ENCODE data around the gene ADRA2A.

The ADRA2A gene

DNA sequence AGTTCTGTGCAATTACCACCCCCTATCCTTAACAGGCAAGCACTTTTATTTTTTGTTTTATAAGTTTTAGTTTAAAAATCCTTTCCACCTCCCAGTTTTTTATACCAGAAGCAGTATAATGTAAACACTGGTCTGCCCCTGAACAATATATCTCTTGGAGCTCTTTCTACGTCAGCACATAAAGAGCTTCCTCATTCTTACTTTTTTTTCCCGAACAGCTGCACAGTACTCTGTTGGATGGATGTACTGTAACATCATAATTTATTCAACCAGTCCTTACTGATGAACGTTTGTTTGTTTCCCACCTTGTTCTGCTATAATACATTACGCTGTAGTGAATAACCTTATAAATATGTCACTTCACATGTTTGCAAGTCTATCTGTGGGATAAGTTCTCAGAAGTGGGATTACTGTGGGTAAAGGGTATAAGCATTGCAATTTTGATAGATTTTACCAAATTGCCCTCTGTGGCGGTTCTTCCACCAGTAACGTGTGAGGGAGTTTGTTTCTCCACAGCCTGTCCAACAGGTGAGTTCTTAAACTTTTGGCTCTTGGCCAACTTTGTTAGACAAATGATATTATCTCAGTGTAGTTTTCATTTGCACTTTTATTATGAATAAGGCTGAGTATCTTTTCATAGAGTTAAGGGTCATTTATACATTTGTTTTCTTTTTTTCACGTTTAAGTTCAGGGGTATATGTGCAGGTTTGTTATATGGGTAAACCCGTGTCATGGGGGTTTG lies 32.8 kb downstream of the ADRA2A start:
- DNase-seq (ENCODE audit: low read depth in 2 of 2) = no peak

- no peak for DNase-seq (ENCODE audit: low read depth in 2 of 2)
These were observed 33.9 kb downstream of the ADRA2A start for GRCh38 chr10:111110771-111111170.

- no peak for DNase-seq (ENCODE audit: low read depth in 2 of 2)
These were observed 35.5 kb downstream of the ADRA2A start for GRCh38 chr10:111112333-111112732.

- no peak for DNase-seq (ENCODE audit: low read depth in 2 of 2)
These were observed 36.6 kb downstream of the ADRA2A start for GRCh38 chr10:111113238-111113960.

DNA sequence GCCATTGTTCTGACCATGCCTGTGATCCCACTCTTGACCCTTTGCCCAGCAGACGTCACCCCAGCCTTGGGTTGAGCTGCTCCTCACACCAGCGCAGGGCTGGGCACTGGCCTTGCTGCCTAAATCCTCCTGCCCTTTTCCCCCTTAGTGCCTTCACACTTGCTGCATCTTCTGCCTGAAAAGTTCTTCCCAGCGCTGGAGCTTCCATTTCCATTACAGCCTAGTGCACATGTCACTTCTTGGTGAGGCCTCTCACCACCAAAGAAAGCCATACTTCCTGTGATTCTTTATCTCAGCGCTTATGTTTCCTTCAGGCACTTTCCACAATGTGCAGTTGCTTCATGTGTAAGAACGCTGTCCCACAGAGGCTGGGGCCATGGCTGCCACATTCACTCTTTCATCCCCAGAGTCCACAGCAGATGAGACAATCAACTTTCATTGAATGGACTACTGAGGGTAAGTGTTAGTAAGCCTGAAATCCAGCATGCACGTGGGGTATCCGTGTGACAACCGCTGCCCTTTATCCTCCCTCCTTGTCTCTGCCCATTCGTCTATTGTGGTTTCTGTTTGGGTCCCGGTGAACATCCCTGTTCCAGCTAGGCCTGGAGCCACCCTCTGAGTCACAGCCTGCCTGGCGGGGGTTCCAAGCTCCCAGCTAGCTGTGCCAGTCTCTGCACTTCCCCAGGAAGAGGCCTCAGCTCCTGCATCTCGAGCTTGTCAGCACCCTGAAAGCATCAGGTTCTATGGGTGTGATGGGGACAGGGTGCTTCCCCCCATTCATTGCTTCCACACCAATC lies 37.3 kb downstream of the ADRA2A start:
- no peak for DNase-seq (ENCODE audit: low read depth in 2 of 2)

DNA sequence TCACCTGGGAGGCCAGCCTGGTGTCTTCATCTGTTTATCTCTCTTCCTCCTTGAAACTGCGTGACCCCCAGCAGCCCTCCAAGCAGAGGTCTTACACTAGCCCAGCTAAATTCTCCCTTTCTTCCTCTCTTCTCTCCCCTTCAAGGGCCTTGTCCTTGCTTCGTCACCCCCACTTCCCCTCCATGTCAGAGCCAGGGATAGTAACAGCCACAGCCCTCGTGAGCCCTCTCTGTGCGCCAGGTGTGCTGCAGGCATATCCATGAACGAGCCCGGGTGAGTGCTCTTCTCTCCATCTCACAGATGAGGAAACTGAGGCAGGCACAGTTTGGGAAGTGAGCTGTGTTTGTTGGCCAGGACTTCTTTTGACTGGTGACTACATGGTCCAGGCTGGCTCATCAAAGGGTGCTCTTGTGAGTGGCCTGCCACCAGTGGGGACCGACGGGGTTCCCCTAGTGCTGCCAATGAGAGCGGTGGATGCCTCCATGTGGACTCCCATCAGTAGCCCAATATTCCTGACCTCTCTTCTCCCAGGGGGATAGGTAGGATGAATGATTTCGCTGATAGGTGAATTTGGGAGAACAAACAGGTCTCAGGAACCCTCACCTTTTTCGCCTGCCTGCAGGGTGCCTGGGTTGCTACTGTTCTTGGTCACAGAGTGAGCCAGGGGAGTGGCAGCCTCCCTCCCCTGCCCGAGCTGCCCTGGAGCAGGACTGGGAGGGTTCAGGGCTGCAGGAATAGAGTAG lies 38.1 kb downstream of the ADRA2A start:
- no peak for DNase-seq (ENCODE audit: low read depth in 2 of 2)

DNA sequence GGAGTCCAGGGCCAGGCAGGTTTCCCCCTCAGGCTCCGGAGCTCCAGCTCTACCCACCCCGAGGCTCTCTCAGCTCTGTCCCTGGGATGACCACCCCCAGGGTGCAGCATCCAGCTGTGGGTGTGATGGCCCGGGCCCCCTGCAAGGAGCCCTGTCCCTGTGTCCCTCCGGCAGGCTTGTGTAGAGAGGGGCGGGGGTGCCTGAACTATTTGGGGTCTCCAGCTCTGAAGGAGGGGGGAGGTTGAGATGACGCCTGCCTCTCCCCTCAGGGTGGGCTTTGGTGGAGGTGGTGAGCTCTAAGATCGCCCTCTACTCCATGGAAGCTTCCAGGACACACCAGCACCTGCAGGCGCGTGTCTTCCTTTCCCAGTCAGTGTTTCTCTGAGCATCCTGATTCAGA lies 39.4 kb downstream of the ADRA2A start:
- no peak for DNase-seq (ENCODE audit: low read depth in 2 of 2)

DNA sequence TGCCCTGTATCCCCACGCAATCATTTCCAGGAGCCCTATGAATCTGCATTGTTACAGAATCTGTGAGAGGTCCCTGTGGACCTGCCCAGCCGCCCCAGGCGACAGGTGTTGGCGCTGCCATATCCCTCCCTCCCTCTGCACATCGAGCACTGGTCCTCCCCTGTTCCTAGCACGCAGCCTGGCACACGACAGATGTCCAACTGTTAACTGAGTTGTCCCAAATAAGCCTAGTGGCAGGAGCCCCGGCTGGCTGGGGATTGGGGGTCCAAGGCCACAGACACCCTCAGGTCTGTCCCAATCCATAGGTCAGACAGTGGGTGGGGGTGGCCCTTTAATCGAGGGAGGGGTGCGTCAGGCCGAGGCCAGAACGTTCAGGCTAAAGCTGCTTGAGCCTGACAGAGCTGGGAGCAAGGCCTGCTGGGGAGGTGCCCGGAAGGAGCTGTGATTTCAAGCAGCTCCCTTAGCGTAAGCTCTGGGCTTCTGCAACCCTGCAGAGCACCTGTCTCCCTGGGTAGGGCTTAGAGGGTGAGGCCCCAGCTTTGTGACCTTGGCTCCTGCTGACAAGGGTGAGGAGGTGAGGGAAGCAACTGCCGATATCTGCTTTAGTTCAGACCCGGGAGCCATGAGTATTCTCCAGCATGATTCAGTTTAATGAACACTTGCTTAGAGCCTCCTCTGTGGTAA lies 40.1 kb downstream of the ADRA2A start:
- no peak for DNase-seq (ENCODE audit: low read depth in 2 of 2)

DNA sequence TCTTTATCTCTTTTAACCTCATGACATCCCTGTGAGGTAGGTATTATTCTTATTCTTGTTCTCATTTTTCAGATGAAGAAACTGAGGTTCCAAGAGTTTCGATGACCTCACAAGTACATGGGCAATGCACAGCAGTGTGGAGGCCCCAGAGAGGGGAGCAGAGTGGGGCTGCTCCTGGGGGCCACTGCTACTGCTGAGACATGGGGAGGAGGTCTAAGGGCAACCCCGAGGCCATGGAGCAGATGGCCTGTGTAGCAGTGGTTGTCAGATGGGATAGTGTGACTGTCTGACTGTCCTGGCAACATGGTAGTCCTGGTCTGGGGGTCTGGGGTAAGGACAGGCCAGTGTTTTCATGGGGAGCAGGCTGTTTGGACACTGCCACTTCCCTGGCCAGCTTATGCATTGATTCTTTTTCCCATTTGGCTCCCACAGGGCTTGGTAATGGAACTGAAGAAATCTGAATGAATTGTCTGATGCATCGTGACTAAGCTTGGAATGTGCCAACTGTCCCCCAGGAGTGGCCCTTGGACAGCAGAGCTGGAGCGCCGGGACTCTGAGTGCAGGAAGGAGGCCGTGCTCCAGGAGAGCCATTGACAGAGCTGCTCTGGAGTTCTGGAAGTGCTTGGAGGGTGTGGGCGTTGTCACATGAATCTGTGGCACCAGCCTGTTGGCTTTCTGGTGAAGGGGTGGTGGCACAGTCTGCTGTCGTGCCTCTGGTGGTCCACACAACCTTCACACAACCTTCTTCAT lies 40.9 kb downstream of the ADRA2A start:
- DNase-seq (ENCODE audit: low read depth in 2 of 2) = no peak

DNA sequence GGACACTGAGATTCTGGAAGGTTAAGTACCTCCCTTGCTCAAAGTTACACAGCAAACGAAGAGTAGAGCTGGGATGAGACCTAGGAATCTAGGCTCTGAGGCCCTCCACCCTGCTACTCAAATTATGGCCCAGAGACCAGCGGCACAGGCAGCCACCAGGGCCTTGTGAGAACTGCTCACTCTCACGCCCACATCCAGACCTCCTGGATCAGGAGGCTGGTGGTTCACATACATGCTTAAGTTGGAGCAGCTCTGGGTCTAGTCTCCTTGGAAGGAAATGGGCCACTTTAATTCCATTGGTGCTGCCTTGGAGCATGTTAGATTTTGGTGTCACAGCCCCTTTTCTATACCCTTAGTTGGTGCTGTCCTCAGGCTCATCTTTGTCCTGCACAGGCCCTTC lies 41.9 kb downstream of the ADRA2A start:
- DNase-seq (ENCODE audit: low read depth in 2 of 2) = no peak

GRCh38 chr10:111119637-111120036 lies 42.8 kb downstream of the ADRA2A start:
- DNase-seq (ENCODE audit: low read depth in 2 of 2) = no peak

DNA sequence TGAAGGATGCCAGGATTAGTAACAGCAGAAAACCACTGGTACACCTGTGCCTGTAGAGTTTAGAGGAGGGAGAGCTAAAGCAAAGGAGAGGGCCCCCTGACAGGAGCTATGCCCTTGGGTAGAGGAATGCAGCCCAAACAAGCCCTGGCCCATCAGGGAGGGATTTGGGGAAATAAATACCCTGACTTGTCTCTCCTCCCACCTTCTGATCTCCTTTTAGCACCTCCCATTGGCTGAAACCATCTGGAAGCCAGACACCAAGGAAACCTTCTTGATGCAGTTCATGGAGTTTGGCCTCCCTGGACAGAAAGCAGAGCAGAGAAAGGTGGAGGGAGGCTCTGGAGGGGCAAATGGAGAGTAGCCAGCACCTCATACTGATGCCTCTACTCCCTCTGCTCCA lies 45.3 kb downstream of the ADRA2A start:
- no peak for DNase-seq (ENCODE audit: low read depth in 2 of 2)

DNA sequence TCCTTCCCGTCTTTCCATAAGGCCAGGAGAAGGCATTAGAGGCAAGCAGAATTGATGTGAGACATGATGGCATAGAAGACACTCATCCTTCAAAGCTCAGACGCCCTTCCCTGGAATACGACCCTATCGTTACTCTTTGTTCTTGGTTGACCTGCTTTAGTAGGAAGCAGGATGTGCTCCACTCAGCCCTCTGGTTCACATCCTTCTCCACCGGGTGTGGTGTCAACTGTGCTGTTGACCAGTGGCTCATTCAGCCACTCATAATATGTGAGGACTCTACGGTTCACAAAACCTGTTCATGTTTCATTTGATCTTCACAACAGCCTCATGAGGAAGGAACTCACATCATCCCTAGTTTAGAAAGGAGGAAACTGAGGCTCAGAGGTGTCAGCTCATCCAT lies 47.1 kb downstream of the ADRA2A start:
- no peak for DNase-seq (ENCODE audit: low read depth in 2 of 2)

DNA sequence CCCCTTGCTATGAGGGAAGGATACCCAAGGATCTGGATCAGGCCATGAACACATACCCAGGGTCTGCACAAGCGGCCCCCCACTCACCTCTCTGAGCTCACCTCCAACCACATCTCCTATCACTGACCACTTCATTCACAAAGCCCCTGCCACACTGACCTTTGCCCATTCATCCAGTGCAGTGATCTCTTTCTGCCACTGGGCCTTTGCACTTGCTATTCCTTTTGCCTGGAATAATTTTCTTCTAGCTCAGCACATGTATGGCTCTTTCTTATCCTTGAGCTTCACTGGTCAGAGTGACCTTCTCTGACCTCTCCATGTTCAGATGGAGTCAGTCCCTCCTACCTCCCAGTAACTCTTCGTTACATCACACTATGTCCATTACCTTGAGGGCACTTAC lies 48.3 kb downstream of the ADRA2A start:
- DNase-seq (ENCODE audit: low read depth in 2 of 2) = no peak

DNA sequence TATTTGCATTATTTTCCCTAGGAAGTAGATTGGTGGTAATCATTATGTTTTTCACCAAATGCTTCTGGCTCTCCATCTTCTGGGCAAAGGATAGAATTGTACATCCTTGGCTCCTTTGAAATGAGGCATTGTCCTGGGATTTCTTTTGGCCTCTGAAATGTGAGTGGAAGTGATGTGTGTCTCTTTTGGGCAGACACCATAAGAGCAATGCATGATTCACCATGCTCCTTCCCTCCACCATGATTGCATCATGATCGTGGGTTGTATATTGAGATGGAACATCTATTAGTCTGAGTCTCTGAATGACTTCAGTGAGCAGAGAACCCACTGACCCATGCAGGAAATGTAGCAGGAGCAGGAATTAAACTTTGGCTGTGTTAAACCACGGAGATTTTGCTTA lies 49.2 kb downstream of the ADRA2A start:
- DNase-seq (ENCODE audit: low read depth in 2 of 2) = no peak

DNA sequence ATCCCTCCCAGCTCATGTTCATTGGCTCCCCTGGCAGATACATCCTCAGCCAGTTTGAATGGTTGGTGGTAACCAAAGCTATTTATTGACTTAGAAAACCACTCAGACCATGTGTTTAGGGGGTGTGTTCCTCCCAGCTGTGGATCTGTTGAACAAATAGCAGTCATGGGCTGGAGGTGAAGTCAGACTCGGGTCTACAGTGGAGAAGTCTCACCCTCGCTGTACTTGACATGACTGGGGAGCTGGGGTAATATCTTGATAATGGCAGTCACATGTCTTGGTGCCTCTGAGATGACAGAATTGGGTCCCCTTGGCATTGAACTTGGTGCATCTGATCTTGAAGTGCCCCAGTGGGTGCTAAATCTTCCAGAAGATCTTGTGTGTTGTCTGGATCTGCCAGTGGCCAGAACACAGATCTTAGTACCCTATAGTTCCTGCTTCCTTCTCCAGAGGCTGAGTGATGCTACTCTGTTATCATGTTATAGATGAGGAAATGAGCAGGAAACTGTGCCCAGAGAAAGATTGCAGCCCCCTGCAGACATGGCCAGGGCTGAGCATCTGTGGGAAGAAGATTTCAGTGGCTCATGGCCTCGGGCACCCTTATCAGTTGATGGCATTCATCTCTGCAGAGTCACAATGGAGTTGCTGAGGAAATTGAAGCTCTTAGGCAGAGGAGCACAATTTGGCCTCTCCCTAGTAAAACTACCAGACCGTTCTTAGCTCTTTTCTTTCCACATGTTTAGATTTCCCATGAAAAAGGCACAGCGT lies 50.4 kb downstream of the ADRA2A start:
- no peak for DNase-seq (ENCODE audit: low read depth in 2 of 2)

DNA sequence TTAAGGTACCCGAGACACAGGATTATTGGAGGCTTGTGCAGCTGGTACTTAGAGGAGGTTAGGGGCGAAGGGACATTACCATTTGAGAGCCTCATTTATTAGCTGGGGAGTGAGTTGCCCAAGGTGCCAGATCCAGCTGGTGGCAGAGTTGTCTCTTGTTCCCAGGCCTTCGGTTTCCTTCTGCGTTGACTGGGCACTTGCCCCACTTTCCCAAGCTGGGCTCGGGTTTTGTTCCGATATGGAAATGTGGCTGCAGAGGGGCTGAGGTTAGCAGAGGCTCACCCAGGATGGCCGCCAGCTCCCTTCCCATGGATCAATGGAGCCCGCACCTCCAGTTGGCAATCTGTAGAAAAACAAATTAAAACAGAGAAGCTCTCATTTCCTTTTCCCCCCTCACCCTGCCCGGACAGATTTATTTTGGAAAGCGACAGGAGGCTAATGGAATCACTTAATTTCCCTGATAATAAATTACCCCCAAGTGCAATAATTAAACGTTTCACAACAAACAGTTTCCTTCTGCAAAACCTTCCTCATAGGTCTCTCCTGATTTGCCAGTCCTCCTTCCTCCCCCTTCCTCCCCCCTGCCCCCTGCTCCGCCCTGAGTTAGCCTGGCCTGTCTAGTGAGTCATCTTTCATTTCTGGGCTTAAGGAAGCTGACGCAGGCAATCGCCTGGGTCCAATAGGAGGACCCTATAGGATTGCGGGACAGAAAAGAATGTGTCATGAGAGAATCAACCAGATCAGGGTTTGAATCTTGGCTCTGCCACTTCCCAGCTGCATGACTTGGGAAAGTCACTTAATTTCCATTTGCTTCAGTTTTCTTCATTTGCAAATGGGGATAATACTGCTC lies 51.7 kb downstream of the ADRA2A start:
- no peak for DNase-seq (ENCODE audit: low read depth in 2 of 2)

GRCh38 chr10:111129363-111129762 lies 52.5 kb downstream of the ADRA2A start:
- no peak for DNase-seq (ENCODE audit: low read depth in 2 of 2)

DNA sequence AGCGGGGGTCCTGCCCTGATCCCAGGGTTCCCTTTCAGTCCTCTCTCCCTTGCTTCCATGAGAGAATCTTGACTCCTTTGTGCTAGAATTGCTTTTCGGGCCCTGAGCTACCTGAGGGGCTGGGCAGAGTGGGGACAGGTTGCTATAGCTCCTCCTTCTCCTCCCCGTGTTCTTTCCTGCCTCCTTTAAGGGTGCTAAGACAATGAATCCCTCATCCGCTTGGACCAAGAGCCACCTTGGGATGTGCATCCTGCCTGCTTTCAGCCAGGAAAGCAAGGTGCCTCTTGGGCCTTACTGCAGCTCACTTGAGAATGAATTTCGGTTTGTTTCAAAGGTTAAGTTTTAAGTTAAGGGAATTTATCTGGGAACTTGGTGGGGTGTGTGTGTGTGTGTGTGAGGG lies 53.6 kb downstream of the ADRA2A start:
- no peak for DNase-seq (ENCODE audit: low read depth in 2 of 2)
